ENCODE data around the gene ZNF697.

DNA sequence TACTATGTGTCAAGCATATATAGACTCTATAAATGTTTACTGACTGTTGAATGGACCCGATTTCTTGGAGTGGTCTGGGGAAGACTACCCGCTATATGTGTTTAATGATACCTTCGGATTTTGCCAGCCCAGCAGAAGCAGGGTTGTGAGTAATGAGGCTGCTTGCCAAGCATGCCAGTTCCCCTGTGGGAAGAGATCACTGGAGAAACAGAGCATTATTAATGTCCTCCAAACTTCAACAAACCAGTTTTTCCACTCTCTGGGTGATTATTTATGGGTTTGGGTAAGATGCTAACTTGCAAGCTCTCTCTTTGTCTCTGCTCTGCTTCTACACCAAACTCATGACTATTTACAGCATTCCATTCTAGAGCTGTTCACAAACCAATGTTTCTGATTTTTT is 38.6 kb upstream of the ZNF697 start:
- TF ChIP-seq, protein P1, sequence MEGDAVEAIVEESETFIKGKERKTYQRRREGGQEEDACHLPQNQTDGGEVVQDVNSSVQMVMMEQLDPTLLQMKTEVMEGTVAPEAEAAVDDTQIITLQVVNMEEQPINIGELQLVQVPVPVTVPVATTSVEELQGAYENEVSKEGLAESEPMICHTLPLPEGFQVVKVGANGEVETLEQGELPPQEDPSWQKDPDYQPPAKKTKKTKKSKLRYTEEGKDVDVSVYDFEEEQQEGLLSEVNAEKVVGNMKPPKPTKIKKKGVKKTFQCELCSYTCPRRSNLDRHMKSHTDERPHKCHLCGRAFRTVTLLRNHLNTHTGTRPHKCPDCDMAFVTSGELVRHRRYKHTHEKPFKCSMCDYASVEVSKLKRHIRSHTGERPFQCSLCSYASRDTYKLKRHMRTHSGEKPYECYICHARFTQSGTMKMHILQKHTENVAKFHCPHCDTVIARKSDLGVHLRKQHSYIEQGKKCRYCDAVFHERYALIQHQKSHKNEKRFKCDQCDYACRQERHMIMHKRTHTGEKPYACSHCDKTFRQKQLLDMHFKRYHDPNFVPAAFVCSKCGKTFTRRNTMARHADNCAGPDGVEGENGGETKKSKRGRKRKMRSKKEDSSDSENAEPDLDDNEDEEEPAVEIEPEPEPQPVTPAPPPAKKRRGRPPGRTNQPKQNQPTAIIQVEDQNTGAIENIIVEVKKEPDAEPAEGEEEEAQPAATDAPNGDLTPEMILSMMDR (conservative IDR thresholded peaks at IDR 0.05): no peak
- no peak for TF ChIP-seq EZH2 (IDR thresholded peaks at IDR 0.05; ENCODE audit: low read depth)
